Measurements from ENCODE around the gene SLC17A2.

- TF ChIP-seq CTCF (IDR thresholded peaks at IDR 0.05) (no peak), EP300 (IDR thresholded peaks at IDR 0.05) (no peak)
These were observed 36.7 kb downstream of the SLC17A2 start for GRCh38 chr6:25893778-25894177.

All from ovary (tissue), 3 donors.